ENCODE results near the gene STRBP.
"Not testable (repeated sequence)": the region's sequence is repeated elsewhere in the genome, so short reads cannot be mapped to it uniquely, and the experiment has no call there.

Gene STRBP

DNA sequence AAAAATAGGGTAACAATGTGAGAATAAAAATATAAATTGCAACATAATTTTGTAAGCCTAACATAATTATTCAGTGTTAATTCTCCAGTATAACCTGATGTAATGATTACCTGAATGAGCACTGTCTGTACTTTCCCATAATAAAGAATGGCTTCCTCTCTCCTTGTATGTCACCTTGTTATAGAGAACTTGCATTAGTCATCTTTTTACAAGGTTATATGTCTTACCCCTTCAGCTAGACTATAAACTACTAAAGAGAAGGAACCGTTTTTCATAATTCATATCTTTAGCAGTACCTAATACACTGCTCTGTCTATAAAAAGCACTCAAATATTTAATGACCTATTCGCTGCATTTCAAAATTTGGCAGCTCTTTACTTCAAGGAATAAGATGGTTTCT, 19.8 kb downstream of the STRBP start:
- no peak for DNase-seq

GRCh38 chr9:123246534-123246933, 21.9 kb downstream of the STRBP start:
- DNase-seq: no peak

- no peak for DNase-seq
These were observed 28.7 kb downstream of the STRBP start for GRCh38 chr9:123239726-123240125.

DNA sequence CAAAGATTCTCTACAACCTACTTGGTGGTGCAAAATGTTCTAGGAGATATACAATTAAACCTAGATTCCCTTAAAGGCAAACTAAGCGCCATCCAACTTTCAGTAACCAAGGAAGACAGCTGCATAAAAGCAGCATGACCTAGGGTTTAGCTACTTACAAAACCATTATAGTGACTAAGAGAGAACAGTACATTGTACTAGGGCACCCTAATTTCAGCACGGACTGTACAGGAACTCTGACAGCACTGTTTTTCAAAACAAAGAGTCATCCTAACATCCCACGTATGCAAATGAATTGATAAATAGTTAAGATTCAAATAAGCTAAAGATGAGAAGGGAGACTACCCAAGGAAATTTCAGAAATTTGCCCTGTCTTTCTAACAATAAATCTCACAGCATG, 30.0 kb downstream of the STRBP start:
- DNase-seq: no peak

- no peak for DNase-seq
These were observed 31.2 kb downstream of the STRBP start for GRCh38 chr9:123237220-123237619.

- DNase-seq: no peak
These were observed 32.9 kb downstream of the STRBP start for GRCh38 chr9:123235448-123235847.

- DNase-seq: no peak
These were observed 33.5 kb downstream of the STRBP start for GRCh38 chr9:123234853-123235252.

- DNase-seq: no peak
These were observed 36.1 kb downstream of the STRBP start for GRCh38 chr9:123232332-123232731.

DNA sequence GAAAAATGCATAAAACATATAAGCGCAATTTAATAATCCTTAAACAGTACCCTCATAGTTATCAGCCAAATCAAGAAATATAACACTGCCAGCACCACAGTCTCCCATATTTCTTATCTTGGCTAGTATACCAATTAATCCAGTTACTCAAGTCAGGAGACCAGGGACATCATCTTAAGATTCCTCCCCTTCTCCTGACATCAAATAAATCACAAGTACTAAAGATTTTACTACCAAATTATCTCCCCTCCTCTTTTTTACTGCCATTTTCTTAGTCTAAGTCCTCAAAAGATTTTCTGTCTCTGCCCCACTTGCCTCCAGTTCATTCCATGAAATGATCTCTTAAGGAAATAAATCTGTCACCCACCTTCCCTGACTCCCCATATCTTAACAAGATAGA, 37.0 kb downstream of the STRBP start:
- no peak for DNase-seq

DNA sequence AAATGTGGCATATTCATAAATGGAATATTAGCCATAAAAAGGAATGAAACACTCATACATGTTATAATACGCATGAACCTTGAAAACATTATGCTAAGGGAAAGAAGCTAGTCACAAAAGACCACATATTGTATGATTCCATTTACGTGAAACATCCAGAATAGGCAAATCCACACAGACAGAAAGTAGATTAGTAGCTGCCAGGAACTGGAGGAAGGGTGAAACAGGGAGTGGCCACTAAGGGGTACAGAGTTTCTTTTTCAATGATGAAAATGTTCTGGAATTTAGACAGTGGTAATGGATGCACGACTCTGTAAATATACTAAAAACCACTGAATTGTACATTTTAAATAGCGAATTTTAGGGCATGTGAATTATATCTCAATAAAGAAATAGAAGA, 39.4 kb downstream of the STRBP start:
- no peak for DNase-seq

GRCh38 chr9:123225995-123226394, 42.4 kb downstream of the STRBP start:
- no peak for DNase-seq

DNA sequence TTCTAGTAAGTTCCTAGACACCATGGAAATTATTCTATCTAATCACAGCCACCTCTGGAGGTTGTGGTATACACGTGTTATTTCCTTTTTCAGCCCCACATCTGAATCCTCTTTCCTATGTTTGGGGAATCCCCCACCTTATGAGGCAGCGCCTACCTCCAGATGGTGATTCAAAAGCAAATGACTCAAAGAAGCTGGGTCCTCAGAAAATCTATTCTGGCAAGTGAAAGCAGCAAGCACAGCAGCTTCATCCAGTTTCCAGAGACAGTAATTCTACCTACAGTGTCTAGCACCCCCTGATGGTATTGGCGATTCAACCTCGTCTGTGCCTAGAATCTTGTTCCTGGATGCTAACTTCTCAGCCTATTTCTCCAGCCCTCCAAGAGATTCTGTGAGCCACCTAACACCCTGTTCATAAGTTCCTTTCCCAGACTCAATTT, 43.0 kb downstream of the STRBP start:
- peak; percentile 32 for DNase-seq

GRCh38 chr9:123220127-123220526, 48.3 kb downstream of the STRBP start:
- DNase-seq: no peak

- DNase-seq: no peak
These were observed 49.6 kb downstream of the STRBP start for GRCh38 chr9:123218831-123219230.

DNA sequence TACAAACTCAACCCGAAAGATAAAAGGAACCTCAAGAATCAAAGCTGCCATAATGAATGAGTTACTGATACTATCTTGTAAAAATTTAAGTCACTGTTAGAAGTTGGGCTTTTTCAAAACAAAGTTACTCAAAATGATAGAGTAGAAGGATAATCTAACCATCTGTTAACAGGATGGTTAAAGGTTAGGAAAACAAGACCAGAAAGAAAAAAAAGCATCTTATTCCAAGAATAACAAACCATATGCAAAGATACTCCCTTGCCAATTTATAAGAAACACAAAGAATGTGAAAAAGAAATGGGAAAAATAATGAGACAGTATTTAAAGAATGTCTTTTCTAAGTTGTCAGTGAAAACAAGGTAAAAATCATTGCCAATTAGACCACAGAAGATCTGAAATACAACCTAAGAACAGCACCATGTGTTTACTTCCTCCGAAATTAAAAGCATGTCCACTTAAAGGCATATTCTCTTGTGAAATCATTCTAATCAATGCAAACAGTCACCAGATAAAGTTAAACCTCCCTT, 51.2 kb downstream of the STRBP start:
- no peak for DNase-seq

GRCh38 chr9:123216251-123216797, 52.1 kb downstream of the STRBP start:
- no peak for DNase-seq

DNA sequence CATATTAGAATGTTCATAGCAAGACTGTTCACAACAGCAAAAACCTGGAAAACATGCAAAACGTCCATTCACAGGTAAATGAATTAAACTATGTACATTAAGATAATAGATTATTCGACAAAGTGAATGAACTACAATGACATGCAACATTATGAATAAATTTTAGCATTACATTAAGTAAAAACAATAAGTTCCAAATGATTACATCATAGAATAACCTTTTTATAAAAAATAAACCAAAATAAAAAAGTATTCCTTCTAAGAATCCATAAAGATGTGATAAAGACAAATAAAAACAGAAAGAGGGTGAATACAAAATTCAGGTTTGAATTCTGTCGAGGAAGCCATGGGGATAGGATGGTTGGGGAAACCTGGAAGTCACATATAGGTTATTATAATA, 57.3 kb downstream of the STRBP start:
- no peak for DNase-seq

GRCh38 chr9:123208626-123209174, 59.7 kb downstream of the STRBP start:
- DNase-seq: no peak

DNA sequence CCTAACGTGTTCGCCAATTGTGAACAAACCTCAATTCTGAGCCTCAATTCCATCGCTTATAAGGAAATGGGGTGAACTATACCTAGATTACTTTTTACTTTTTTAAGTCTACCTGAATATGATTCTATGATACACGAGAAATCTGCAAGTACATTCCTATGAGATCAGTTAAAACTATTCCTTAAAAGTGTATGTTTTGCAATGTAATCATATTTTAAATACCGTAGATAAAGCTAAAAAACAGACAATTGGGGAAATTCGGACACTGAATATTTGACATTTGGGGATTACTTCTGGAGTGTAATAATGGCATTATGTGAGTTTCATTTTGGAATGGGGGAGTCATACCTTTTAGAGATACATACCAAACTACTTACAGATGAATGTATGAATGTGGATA, 62.3 kb downstream of the STRBP start:
- DNase-seq: no peak

GRCh38 chr9:123201083-123201482, 67.3 kb downstream of the STRBP start:
- no peak for DNase-seq

GRCh38 chr9:123200469-123200868, 67.9 kb downstream of the STRBP start:
- DNase-seq: not testable (repeated sequence)

GRCh38 chr9:123196124-123196523, 72.3 kb downstream of the STRBP start:
- no peak for DNase-seq

DNA sequence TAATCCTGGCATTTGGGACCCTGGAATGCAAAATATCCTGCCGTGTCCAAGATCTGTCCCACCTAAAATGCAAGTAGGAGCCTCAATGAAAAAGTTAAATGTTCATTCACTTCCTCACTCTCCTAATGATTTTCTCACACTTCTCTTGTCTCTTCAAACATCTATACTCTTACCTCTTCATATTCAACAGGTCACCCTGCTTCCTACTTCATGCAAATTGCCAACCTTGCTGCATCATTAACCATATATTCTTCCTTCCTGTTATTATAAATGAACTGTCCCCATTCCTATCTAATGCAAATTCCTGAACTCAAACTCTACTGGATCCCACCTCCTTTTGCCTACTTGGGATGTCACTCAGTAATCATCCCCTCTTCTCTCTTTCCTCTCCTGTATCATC, 74.4 kb downstream of the STRBP start:
- DNase-seq: no peak

GRCh38 chr9:123191680-123192079, 76.7 kb downstream of the STRBP start:
- no peak for DNase-seq

DNA sequence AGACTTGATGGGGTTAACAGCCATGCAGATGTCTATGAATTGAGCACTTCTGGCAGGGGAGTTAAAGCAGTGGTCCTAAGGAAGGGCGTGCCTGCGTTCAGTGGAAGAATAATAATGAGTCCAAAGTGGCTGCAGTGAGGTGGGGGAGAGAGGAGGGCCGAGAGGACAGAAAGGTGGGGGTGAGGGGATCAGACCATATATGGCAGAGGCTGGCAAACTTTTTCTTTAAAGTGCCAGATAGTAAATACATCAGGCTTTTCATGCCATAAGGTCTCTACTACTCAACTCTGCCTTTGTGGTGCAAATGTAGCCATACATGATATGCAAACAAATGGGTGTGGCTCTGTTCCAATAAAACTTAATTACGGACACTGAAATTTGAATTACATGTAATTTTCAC, 77.1 kb downstream of the STRBP start:
- no peak for DNase-seq
